Spleen (tissue), 11 donors: ENCODE results near the gene ATF7IP2. TPM values are rescaled to one million over a fixed set of nuclear protein-coding genes. Genes with fewer than 3 reads are reported as not detected.

Experiments used
- DNase-seq: peaks from one replicate; pipeline ENCODE4 v3.0.0-alpha.2; 2020
- H3K27ac ChIP-seq, 8 donors: fragments of 200-600 bp; sonication (generic) in 7 of 8; 1 replicate in 4 of 8; 2 replicates in 4 of 8; pipeline versions ENCODE4 v1.5.0 to v1.8.0; 2016 to 2021; ENCODE audit warnings: inconsistent platforms in 4 of 8, mild to moderate bottlenecking in 4 of 8, moderate library complexity in 1 of 8
- H3K27me3 ChIP-seq, 7 donors: fragments of 200-600 bp; sonication (generic) in 6 of 7; replicated peaks in 1 of 7; 1 replicate in 4 of 7; 2 replicates in 3 of 7; pipeline versions ENCODE4 v1.5.0 to v1.8.0; 2016 to 2021; ENCODE audit warnings: inconsistent platforms in 3 of 7, mild to moderate bottlenecking in 1 of 7
- H3K36me3 ChIP-seq, 6 donors: fragments of 200-600 bp; sonication (generic) in 5 of 6; 1 replicate in 4 of 6; 2 replicates in 2 of 6; pipeline versions ENCODE4 v1.5.0 to v1.8.0; 2016 to 2021; ENCODE audit warnings: inconsistent platforms in 2 of 6
- H3K4me1 ChIP-seq, 6 donors: fragments of 200-600 bp; sonication (generic) in 5 of 6; 1 replicate in 3 of 6; 2 replicates in 3 of 6; pipeline versions ENCODE4 v1.5.0 to v1.8.0; 2016 to 2021; ENCODE audit warnings: inconsistent platforms in 3 of 6
- H3K4me3 ChIP-seq, 8 donors: fragments of 200-600 bp; sonication (generic) in 7 of 8; 1 replicate in 4 of 8; 2 replicates in 4 of 8; pipeline versions ENCODE4 v1.5.0 to v1.8.0; 2016 to 2021; ENCODE audit warnings: inconsistent platforms in 4 of 8, mild to moderate bottlenecking in 4 of 8, moderate library complexity in 2 of 8
- H3K9me3 ChIP-seq, 8 donors: fragments of 200-600 bp; sonication (generic) in 7 of 8; 1 replicate in 4 of 8; 2 replicates in 4 of 8; pipeline versions ENCODE4 v1.5.0 to v1.8.0; 2016 to 2021; ENCODE audit warnings: inconsistent platforms in 4 of 8
- POLR2A ChIP-seq, 3 donors: fragments of 450-650 bp; IDR thresholded peaks; one replicate each; pipeline ENCODE4 v1.5.1; 2017; ENCODE audit warnings: antibody characterized with exemption in 3 of 3, mild to moderate bottlenecking in 1 of 3
- POLR2AphosphoS5 ChIP-seq, 3 donors: sonication (generic); formaldehyde crosslinking; IDR thresholded peaks; one replicate each; pipeline ENCODE4 v1.5.1; 2017; ENCODE audit warnings: antibody characterized with exemption in 3 of 3
- WGBS, 5 donors: extraction: QIAGEN DNeasy Blood & Tissue Kit in 3 of 5; methylation state at CpG; one replicate each; pipeline versions ENCODE4 v1.1.5 to v1.1.7; 2013 to 2018; 5-methylcytosine and 5-hydroxymethylcytosine counted together
- intact Hi-C: fragments of 100-400 bp; cut with DNase I; formaldehyde crosslinking; loops from one replicate; pipeline ENCODE4 v1.15.0; 2023; ENCODE audit warnings: low total_unique reads
- polyA plus RNA-seq, 3 donors: library from polyadenylated mRNA; stranded (reverse); fragments of 200-250 nt; gene quantifications; one replicate each; pipeline ENCODE4 v1.2.1, GENCODE V29; 2013
- total RNA-seq, 7 donors: library from RNA; depleted of rRNA in 3 of 7; stranded (reverse); fragments of >200 nt in 3 of 7; fragmentation: NEBNext Ultra II Directional in 4 of 7; extraction: Animal tissue kit (Norgen Biotek cat#: 25700) in 4 of 7; gene quantifications; one replicate each; pipeline versions ENCODE4 v1.1.0 to v1.2.1, GENCODE V29; 2016 to 2021
- TF ChIP-seq, protein P1 (sequence below), 11 experiments: fragments of 200-600 bp in 7 of 11; fragments of 450-650 bp in 4 of 11; sonication (generic) in 4 of 11; IDR thresholded peaks in 8 of 11; conservative IDR thresholded peaks in 3 of 11; 1 replicate in 7 of 11; 2 replicates in 4 of 11; pipeline versions ENCODE4 v1.4.0 to v1.8.0; 2016 to 2021; ENCODE audit warnings: antibody characterized with exemption in 11 of 11, inconsistent platforms in 4 of 11, mild to moderate bottlenecking in 1 of 11
- donor health status: healthy with polysubstance abuse.
- donor health status: DM: no; HTN: no; CAD: no; lungs with moderate emphysema.
- donor health status: DM: no; HTN: no; CAD: no.
- donor health status: Bipolar disorder and iron deficiency.
- donor health status: healthy.
- donor health status: DM: no; HTN: no; CAD: no.
- donor health status: DM: yes; HTN: yes; CAD: no.

Gene ATF7IP2
- total and polyA plus RNA-seq, 10 donors, result 26.2 to 45.4 (median 31.8) TPM

DNA sequence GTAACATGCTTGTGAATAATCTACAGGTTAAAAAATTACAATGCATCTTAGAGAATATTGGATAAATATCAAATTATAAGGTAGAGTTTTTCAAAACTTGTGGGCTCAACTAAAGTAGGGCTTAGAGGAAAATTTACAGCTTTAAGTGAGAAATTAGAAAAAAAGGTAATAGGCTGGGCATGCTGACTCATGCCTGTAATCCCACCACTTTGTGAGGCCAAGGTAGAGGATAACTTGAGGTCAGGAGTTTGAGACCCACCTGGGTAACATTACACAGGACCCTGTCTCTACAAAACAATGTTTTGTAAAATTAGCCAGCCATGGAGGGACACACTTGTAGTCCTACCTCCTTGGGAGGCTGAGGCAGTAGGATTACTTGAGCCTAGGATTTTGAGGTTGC lies 4.5 kb downstream of the ATF7IP2 start:
- Histone ChIP-seq H3K4me1 (peaks cover 0 to 46% (median 26%) of the 10 kb centered on the region in 6 donors), H3K27ac (no peak overlapping the region), H3K4me3 (no peak overlapping the region), H3K27me3 (no peaks in the 10 kb centered on the region), H3K36me3 (peaks cover 0 to 10% (median 0%) of the 10 kb centered on the region in 6 donors), H3K9me3 (peaks cover 0 to 2% (median under 1%) of the 10 kb centered on the region in 8 donors)
- no peak for DNase-seq
- TF ChIP-seq, protein P1, sequence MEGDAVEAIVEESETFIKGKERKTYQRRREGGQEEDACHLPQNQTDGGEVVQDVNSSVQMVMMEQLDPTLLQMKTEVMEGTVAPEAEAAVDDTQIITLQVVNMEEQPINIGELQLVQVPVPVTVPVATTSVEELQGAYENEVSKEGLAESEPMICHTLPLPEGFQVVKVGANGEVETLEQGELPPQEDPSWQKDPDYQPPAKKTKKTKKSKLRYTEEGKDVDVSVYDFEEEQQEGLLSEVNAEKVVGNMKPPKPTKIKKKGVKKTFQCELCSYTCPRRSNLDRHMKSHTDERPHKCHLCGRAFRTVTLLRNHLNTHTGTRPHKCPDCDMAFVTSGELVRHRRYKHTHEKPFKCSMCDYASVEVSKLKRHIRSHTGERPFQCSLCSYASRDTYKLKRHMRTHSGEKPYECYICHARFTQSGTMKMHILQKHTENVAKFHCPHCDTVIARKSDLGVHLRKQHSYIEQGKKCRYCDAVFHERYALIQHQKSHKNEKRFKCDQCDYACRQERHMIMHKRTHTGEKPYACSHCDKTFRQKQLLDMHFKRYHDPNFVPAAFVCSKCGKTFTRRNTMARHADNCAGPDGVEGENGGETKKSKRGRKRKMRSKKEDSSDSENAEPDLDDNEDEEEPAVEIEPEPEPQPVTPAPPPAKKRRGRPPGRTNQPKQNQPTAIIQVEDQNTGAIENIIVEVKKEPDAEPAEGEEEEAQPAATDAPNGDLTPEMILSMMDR (IDR thresholded peaks at IDR 0.05 in 8 of 11, conservative IDR thresholded peaks at IDR 0.05 in 3 of 11), result no peak
- TF ChIP-seq POLR2AphosphoS5 (IDR thresholded peaks at IDR 0.05) (no peak), POLR2A (IDR thresholded peaks at IDR 0.05) (no peak)
- intact Hi-C loops, result no loop called here

DNA sequence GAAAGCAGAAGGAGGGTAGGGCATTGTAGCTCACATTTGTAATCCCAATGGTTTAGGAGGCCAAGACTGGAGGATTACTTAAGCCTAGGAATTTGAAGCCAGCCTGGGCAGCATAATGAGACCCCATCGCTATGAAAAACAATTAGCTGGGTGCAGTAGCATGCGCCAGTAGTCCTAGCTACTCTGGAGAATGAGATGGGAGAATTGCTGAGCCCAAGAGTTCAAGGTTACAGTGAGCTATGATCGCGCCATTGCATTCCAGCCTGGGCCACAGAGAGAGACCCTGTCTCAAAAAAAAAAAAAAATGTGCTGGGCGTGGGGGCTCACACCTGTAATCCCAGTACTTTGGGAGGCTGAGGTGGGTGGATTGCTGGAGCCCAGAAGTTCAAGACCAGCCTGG lies 5.0 kb downstream of the ATF7IP2 start:
- Histone ChIP-seq H3K36me3 (peaks cover 0 to 10% (median 0%) of the 10 kb centered on the region in 6 donors), H3K27me3 (no peaks in the 10 kb centered on the region), H3K9me3 (peaks cover 0 to 2% (median 0%) of the 10 kb centered on the region in 8 donors), H3K4me1 (peaks cover 0 to 50% (median 26%) of the 10 kb centered on the region in 6 donors), H3K4me3 (no peak overlapping the region), H3K27ac (no peak overlapping the region)
- TF ChIP-seq POLR2A (IDR thresholded peaks at IDR 0.05) (no peak), POLR2AphosphoS5 (IDR thresholded peaks at IDR 0.05) (no peak)
- TF ChIP-seq, protein P1 (IDR thresholded peaks at IDR 0.05 in 8 of 11, conservative IDR thresholded peaks at IDR 0.05 in 3 of 11), result no peak
- intact Hi-C loops, result no loop called here
- WGBS, 5 donors, result 93 to 100% (median 97%) methylated on average over 5 of the region's 5 CpGs
- DNase-seq, result no peak

DNA sequence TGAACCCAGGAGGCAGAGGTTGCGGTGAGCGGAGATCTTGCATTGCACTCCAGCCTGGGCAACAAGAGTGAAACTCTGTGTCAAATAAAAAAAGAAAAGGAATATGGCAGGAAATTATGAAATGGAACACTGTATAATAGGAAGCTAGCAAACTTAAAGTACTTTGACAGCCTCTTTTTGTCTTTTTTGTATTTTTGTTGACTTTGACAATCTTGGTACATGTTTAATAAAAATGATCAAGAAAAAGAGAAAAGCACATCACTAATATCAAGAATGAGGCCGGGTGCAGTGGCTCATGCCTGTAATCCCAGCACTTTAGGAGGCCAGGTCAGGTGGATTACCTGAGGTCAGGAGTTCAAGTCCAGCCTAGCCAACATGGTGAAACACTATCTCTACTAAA lies 5.5 kb downstream of the ATF7IP2 start:
- intact Hi-C loops, result no loop called here
- no peak for TF ChIP-seq POLR2A (IDR thresholded peaks at IDR 0.05)
- no peak for TF ChIP-seq POLR2AphosphoS5 (IDR thresholded peaks at IDR 0.05)
- TF ChIP-seq, protein P1 (IDR thresholded peaks at IDR 0.05 in 8 of 11, conservative IDR thresholded peaks at IDR 0.05 in 3 of 11), result no peak
- WGBS, 5 donors, result 92 to 97% (median 94%) methylated on average over 3 of the region's 3 CpGs
- Histone ChIP-seq H3K9me3 (peaks cover 0 to 7% (median 2%) of the 10 kb centered on the region in 8 donors), H3K27me3 (no peaks in the 10 kb centered on the region), H3K27ac (no peak overlapping the region), H3K4me1 (peaks cover 0 to 50% (median 26%) of the 10 kb centered on the region in 6 donors), H3K4me3 (no peak overlapping the region), H3K36me3 (peaks cover 0 to 10% (median 0%) of the 10 kb centered on the region in 6 donors)
- DNase-seq, result no peak

DNA sequence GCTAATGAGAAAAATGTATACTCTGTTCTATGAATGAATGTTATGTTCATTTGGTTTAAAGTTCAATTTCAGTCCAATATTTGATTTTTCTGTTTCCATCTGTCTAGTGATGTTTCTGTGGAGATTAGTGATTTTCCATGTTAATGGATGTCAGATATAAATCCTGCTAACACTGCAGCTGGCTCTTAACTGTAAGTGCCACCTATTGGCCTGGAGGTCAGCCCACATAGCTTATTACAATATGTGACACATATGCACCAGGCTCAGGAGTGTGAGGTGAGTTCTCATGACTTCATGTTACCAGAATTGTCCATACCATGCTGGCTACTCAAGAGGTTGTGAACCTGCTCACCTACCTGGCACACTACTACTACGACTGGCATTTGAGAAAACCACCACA lies 17.1 kb downstream of the ATF7IP2 start:
- WGBS, 5 donors, result 86 to 100% (median 91%) methylated on average over 1 of the region's 1 CpG
- peaks cover 0 to 60% (median 2%) of the 10 kb centered on the region in 6 donors for H3K36me3 ChIP-seq
- H3K27ac ChIP-seq, result no peak overlapping the region
- no peak overlapping the region for H3K4me3 ChIP-seq
- intact Hi-C loops, result no loop called here
- H3K9me3 ChIP-seq, result peaks cover 0 to 97% (median 69%) of the 10 kb centered on the region in 8 donors
- no peak for DNase-seq
- TF ChIP-seq, protein P1 (IDR thresholded peaks at IDR 0.05 in 8 of 11, conservative IDR thresholded peaks at IDR 0.05 in 3 of 11), result no peak
- TF ChIP-seq POLR2AphosphoS5 (IDR thresholded peaks at IDR 0.05), result no peak
- no peak for TF ChIP-seq POLR2A (IDR thresholded peaks at IDR 0.05)
- no peaks in the 10 kb centered on the region for H3K27me3 ChIP-seq
- peaks cover 0 to 4% (median 0%) of the 10 kb centered on the region in 6 donors for H3K4me1 ChIP-seq
